DMS153 treated with DMSO at 0.1 percent for 48 hours (cell line): ENCODE measurements around the gene SCN7A.
"Not testable (repeated sequence)": the region's sequence is repeated elsewhere in the genome, so short reads cannot be mapped to it uniquely, and the experiment has no call there.

ENCODE experiments used
- DNase-seq: peaks from one replicate; lab custom pipeline; 2025; ENCODE audit not compliant: unreplicated experiment; lab: John Stamatoyannopoulos, UW

Gene SCN7A

GRCh38 chr2:166360906-166361305, 133.1 kb downstream of the SCN7A start:
- no peak for DNase-seq

- no peak for DNase-seq
These were observed 133.6 kb downstream of the SCN7A start for GRCh38 chr2:166360426-166360825.

- DNase-seq, result not testable (repeated sequence)
These were observed 136.1 kb downstream of the SCN7A start for GRCh38 chr2:166357950-166358321.

GRCh38 chr2:166357068-166357949, 136.7 kb downstream of the SCN7A start:
- DNase-seq, result no peak
